GM18907 (cell line): Measurements from ENCODE around the gene OR6V1.
"Not testable (repeated sequence)": the region's sequence is repeated elsewhere in the genome, so short reads cannot be mapped to it uniquely, and the experiment has no call there.

Source experiments
- ATAC-seq: cut with Tn5 transposase; IDR thresholded peaks from one replicate; pipeline ENCODE4 v1.9.1; 2021; ENCODE audit warnings: mild to moderate bottlenecking, moderate library complexity; ENCODE audit not compliant: unreplicated experiment

OR6V1 gene

DNA sequence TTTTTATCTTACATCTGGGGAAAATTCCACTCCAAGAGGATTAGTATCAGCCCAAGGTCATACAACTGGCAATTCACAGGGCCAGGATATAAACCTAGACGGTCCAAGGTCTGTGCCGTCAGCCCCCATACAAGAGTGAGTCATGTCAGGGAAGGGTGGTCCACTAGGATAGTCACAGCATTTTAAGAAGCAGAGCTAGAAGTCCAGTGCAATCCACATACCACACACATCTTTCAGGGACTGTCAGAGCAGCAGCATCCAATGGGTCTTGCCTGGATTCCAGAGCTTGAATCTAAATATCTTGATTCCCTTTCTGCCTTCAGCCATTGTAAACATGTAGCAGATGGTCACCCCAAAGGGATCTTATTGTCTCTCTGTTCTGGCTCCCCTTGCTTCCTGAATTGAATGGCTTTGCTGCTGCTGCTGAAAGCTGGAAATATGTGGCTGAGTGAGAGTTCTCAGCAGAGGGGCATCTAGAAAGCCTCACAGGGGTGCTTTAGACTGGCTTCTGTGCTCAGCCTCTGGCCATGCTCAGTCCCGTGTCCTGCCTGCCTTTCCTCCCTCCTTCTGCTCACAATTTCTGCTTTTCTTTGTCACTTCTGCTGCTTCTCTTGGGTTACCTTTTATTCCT lies 9.9 kb upstream of the OR6V1 start:
- ATAC-seq = no peak

DNA sequence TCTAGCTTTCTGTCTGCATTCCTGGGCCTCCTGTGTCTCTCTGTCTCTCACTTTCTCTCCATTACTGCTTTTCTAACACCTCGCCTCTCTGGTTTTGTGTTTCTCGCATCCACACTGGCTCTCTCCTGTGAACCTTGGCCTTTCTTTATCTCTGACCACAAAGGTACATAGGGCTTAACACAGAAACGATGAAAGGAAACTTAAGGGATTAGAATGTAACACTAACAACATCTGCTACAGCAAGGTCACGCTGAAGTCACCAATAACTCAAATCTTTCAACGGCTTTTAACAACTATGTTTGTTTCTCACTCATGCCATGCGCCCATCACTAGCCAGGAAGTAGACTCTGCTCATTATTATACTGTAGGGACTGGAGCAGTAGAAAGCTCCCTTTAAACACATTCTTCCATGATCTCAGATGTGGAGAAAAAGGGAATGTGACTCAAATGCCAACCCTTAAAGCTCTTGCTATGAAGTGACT lies 9.3 kb upstream of the OR6V1 start:
- no peak for ATAC-seq

DNA sequence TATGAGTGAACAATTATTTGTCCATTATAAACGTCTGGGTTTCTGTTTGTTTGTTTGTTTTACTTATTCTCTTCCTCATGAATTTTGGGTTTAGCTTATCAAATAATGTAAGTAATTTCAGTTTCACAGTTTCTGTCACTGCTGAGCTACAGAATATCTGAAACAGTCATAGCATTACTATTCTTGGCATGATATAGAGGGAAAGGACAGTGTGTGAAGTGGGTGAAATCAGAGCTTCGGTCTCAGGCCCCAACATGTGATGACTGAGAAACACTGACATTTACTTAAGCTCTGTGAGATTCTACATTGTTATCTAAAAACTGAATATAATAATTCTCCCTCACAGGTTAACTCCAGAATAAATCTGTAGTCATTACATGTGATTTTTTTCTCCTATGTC lies 8.8 kb upstream of the OR6V1 start:
- no peak for ATAC-seq

DNA sequence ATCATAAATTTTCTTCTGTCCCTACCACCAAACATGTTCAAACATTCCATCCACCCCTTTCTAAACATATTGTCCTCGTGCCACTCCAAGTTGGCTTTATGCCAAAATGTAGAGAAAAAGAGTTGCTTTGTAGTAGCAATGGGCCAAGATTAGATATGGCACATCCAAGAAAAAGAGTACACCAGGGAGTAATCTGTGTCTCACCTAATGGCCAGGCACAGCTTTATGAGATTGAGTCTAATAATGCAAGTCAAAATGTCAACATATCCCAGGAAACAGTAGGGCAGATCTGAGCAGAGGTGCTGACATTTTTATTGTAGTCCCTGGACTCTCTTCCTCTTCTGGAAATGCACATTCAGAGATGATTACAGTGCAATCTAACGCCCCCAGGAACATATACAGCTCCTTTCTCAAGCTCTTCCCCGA lies 5.7 kb upstream of the OR6V1 start:
- ATAC-seq = no peak

DNA sequence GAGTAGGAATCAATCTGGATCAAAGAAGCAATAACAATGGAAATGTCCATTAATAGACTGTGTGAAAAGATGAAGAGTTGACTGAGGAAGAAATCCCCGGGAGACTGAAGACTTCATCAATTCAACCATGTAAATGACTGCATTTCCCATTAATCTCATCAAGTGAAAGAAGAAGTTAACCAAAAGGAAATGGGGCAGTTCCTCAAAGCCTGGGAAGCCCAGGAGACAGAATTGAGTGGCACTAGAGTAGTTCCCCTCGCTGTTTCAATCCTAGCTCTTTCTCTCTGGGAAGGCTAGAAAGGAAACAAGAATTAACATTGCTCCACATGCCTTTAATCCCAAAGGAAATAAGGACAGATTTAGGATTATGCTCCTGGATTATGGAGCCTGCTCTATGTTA lies 4.8 kb upstream of the OR6V1 start:
- no peak for ATAC-seq

DNA sequence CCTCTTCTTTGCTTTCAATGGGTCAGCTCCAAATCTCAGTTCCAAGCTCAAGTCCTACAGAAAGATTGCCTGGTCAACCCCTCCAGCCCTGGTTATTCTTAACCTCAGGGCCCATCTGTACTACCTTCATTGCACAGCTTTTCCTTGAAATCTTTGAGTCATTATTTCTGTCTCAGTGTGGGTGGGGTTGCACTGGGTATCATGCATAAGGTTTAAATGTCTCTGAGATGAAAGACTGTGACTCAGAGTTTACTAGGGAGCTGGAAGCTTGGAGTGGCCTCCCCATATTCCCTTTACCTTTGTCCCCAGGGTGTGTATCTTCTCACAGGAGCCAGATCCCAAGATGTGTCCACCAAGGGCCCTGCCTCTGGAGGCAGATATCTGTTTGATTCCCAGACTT lies 3.3 kb upstream of the OR6V1 start:
- no peak for ATAC-seq

DNA sequence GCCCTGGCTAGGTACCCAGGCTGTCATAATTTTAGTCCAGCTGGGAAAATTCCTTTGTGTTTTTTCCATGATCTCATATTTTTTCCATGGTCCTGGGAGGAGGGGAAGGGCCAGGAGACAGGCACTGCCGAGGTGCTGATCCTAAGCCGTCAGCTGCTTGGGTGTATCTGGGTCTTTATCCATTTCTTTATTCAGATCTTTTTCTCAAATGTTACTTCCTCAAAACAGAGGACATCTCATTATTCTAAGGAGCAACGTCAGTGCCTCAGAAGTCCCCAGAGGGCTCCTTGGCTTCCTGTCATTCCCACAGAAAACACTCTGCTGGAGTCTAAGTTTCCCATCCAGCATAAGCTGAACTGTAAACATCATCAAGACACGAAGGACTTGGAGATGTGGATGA lies 2.8 kb upstream of the OR6V1 start:
- ATAC-seq = no peak

DNA sequence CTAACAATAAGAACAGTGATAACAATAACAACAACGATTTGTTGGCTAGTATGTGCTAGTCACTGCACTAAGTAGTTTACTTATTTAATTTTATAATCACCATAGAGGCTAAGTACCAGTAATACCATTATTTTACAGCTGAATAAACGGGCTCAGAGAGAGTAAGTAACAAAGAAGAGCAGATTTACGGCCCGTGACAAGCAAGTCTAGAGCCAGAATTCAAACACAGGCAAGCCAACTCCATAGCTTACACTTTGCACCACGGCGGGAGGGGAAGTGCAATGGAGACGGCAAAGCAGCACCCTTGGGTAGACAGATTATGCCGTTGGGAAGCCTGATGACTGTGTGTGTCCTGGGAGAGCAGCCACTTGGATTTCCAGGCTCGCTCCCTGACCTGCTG lies 1.2 kb upstream of the OR6V1 start:
- no peak for ATAC-seq

DNA sequence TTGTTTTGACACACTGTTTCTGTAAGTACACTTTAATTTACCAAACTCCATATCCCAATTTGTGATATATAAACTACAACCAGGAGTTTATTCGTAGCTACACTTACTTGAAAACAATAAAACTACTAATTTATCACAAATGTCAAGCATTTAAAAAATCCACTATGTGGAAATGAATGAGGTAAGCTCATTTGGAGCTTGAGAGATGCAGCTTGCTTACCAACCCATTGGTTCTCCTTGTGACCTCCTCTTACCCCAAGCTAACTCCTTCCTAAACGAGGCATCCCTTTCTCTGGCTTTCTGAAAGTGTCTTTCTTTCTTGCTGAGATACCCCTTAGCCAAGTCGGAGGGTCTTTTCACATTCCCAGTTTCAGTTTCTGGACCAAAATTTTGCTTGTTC lies 2.5 kb downstream of the OR6V1 start:
- ATAC-seq = no peak

DNA sequence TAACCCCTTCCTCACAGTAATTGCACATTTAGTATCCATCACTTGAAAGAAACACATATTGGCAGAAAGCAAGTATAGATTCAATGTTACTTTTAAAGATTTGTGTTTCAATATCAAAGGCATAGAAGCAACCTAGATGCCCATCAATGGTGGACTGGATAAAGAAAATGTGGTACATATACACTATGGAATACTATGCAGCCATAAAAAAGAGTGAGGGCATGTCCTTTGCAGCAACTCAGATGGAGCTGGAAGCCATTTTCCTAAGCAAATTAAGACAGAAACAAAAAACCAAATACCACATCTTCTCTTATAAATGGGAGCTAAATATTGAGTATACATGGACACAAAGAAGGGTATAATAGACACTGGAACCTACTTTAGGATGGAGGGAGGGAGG lies 3.6 kb downstream of the OR6V1 start:
- ATAC-seq = no peak

DNA sequence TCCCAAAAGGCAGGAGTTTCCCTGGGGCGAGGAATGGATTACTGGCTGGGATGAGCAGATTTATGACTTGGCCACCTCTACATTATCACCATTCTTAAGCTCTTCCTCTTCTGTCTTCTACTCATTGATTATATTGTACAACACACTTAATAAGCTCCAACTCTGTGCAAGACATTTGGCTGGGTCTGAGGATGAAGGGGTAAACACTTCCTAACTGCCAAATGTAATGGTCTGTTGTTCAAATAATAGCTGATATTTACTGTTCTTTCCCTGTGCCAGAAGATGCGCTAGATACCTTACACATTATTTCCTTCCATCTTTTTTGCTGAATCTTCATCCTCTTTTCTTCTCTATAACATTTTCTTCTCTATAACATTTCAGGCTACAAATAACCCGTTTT lies 11.6 kb downstream of the OR6V1 start:
- no peak for ATAC-seq

DNA sequence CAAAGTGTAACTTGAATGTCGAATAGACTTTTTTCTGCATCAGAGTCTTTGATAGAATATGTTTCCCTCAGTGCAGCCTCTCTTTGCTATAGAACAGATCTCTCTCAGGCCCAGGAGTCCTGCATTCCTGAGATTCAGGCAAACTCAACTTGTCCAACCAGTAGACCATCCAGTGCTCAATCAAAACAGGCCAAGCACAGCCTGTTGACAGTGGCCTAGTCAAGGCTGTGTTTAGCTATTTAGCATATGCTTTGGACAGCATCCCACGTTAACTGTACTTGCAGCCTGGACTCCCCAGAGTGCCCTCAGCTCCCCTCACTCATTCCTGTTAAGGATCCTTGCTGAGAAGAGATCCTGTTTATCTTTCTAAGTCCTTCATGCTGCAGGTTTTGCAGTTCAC lies 16.3 kb downstream of the OR6V1 start:
- no peak for ATAC-seq

DNA sequence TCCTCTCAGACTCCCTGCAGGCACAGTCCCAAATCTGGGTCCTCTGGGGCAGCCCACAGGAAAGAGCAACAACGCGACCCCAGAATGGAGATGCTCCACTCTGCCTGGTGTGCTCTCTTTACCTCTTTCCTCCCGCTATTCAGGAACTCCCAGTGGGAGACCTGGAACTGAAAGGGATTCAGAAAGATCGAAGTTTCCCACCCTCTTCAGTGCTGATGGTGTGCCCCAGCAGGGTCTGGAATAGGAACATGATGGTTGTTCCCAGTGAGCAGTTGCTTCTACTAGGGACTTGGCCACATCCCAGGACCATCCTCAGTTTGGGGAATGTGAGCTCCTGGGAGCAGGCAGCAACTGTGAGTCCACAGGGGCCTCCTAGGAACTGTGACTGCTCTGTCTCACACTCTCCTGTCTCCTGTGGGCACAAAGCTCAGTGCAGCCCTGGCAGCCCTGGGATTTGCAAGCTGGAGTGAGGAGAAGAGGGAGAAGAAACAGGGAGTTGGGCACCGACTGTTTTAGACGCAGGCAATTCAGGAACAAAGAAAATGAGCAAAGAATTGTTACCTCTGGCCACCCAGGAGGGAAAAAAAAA lies 17.9 kb downstream of the OR6V1 start:
- no peak for ATAC-seq

DNA sequence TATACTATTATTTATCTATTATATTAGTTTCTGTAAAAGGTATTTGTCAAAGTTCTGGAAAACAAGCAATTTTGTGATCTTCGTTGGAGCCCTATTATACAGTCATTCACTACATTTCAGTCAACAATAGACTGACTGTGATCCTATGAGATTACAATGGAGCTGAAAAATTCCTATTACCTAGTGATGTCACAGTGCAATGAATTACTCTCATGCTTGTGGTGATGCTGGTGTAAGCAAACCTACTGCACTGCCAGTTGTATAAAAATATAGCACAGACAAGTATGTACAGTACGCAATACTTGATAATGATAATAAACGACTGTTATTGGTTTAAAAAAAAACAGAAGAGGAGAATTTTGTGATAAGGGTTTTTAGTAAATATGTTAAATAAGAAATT lies 21.4 kb downstream of the OR6V1 start:
- no peak for ATAC-seq

DNA sequence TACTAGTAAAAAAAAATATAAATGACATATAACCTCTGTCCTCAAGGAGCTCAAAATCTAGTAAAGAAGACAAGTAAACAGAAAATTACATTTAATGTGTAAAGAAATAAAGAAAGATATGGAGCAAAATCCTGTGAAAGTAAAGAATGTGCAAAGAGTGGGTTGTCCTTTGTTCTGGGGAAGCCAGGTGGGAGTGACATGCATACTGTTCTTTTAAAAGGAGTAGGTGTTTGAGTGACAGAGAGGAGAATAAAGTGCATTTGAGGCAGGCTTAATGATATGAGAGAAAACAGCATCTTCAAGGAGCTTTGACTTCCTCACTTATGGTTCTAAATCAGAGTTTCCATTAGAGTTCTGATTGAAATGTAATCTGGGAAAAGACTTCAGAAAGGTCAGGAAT lies 22.0 kb downstream of the OR6V1 start:
- ATAC-seq = no peak

DNA sequence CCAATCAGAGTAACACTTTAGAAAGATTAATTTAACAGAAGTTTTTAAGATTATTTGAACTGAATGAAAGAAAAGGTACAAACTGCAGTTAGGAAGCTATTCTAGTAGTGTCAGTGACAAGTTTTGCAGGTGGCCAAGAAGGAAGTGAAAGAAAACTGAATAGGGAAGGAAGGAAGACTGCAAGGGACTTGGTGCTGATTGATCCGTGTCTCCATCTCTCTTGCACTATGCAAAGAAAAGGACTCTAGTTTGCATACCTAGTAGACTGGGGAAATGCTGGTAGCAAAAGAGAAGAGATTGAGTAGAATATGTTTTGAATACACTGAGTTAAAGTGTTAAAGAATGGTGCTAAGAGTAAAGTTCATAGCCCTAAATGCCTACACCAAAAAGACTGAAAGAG lies 33.0 kb downstream of the OR6V1 start:
- ATAC-seq = no peak

DNA sequence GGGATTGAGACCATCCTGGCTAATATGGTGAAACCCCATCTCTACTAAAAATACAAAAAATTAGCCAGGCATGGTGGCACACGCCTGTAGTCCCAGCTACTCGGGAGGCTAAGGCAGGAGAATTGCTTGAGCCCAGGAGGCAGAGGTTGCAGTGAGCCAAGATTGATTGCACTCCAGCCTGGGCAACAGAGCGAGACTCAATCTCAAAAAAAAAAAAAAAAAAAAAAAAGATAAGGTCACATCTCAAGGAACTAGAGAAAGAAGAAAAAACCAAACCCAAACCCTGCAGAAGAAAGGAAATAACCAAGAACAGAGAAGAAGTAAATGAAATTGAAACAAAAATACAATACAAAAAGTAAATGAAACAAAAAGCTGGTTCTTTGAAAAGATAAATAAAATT lies 33.5 kb downstream of the OR6V1 start:
- ATAC-seq = not testable (repeated sequence)

DNA sequence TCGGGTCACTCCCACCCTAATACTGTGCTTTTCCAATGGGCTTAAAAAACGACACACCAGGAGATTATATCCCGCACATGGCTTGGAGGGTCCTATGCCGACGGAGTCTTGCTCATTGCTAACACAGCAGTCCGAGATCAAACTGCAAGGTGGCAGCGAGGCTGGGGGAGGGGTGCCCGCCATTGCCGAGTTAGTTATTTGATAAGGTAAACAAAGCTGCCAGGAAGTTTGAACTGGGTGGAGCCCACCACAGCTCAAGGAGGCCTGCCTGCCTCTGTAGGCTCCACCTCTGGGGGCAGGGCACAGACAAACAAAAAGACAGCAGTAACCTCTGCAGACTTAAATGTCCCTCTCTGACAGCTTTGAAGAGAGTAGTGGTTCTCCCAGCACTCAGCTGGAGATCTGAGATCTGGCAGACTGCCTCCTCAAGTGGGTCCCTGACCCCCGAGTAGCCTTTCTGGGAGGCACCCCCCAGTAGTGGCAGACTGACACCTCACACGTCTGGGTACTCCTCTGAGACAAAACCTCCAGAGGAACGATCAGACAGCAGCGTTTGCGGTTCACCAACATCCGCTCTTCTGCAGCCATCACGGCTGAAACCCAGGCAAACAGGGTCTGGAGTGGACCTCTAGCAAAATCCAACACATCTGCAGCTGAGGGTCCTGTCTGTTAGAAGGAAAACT lies 36.5 kb downstream of the OR6V1 start:
- not testable (repeated sequence) for ATAC-seq

DNA sequence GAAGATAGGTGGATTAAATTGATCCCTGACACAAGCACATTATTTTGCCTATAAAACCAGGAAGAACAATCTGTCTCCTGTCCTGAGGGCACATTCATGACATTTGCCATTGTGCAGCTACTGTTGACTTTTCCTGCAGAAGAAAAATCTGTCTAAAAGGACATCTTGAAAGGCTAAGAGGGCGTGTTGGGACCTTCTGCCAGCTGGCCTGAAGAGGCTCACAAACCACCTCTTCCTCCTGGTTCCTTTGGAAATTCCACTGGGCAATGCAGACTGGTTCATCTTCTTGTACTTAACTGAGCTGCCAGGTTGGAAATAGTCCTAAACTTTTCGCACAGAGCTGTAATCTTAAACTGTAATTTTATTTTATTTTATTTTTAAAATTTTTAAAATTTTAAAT lies 44.0 kb downstream of the OR6V1 start:
- ATAC-seq = no peak

DNA sequence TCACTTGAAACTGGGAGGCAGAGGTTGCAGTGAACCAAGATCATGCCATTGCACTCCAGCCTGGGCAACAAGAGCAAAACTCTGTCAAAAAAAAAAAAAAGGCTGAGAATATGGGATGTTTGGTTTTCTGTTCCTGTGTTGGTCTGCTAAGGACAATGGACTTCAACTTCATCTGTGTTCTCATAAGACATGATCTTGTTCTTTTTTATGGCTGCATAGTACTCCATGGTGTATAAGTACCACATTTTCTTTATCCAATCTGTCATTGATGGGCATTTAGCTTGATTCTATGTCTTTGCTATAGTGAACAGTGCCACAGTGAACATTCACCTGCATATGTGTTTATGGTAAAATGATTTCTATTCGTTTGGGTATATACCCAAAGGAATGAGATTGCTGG lies 47.4 kb downstream of the OR6V1 start:
- not testable (repeated sequence) for ATAC-seq
